HepG2 (cell line): ENCODE measurements around the gene MGAT1. TPM values are rescaled to one million over a fixed set of nuclear protein-coding genes. Genes with fewer than 3 reads are reported as not detected.

Source experiments
- ATAC-seq: fragments of 200-7000 bp; cut with Tn5 transposase; 3 replicates; pipeline ENCODE4 v1.9.1; 2020; ENCODE audit warnings: mild to moderate bottlenecking, moderate library complexity
- BruUV-seq: library from RNA; stranded (reverse); fragments of 400-500 nt; replicated peaks from 2 replicates; lab custom pipeline; 2021; lab: Mats Ljungman, UMichigan
- CTCF ChIA-PET: fragments of 300-600 bp; formaldehyde crosslinking; extraction: SDS; loops from one replicate; lab custom pipeline; 2021; ENCODE audit warnings: low total read pairs, inconsistent platforms, low intra/inter-chr PET ratio; lab: Yijun Ruan, JAX
- POLR2A ChIA-PET: fragments of 350-600 bp; sonication (Branson Sonifier 250); formaldehyde crosslinking; loops from one replicate; lab custom pipeline; 2020; ENCODE audit warnings: antibody characterized with exemption, inconsistent platforms; lab: Yijun Ruan, JAX
- DNase-seq: peaks from one replicate; pipeline ENCODE4 v3.0.0-alpha.2; 2015; ENCODE audit warnings: low spot score
- FAIRE-seq: peaks from 3 replicates; lab custom pipeline; 2011; peaks lifted over from hg19 to GRCh38; lab: Jason Lieb, UNC
- H2AFZ ChIP-seq: one replicate; pipeline ENCODE4 v1.6.1; 2011; ENCODE audit warnings: low read length, inconsistent platforms
- H3K27ac ChIP-seq: fragments of 300-600 bp; 3 replicates; pipeline ENCODE4 v1.8.0; 2011; ENCODE audit warnings: mixed run types, mild to moderate bottlenecking, mixed read lengths, low read length, inconsistent platforms; ENCODE audit not compliant: insufficient read depth; ENCODE audit errors: extremely low read length
- H3K27me3 ChIP-seq, 2 experiments: fragments of 200-600 bp in 1 of 2; 2 replicates in 1 of 2; 3 replicates in 1 of 2; pipeline versions ENCODE4 v1.6.0 to v1.8.0; 2011; ENCODE audit warnings: low read length in 2 of 2, mild to moderate bottlenecking in 2 of 2, moderate library complexity in 2 of 2, inconsistent platforms in 1 of 2; ENCODE audit not compliant: insufficient read depth in 2 of 2, control insufficient read depth in 1 of 2
- H3K36me3 ChIP-seq, 2 experiments: fragments of 200-600 bp in 1 of 2; replicated peaks in 1 of 2; 2 replicates in 1 of 2; 3 replicates in 1 of 2; pipeline versions ENCODE4 v1.5.1 to v1.8.0; 2011; ENCODE audit warnings: low read length in 2 of 2, inconsistent platforms in 1 of 2; ENCODE audit not compliant: insufficient read depth in 2 of 2, control insufficient read depth in 1 of 2
- H3K4me1 ChIP-seq: 2 replicates; pipeline ENCODE4 v1.5.1; 2012; ENCODE audit warnings: low read length, inconsistent platforms; ENCODE audit not compliant: insufficient read depth
- H3K4me2 ChIP-seq: 2 replicates; pipeline ENCODE4 v1.6.0; 2011; ENCODE audit warnings: low read depth, low read length, inconsistent platforms
- H3K4me3 ChIP-seq, 3 experiments: fragments of 200-600 bp in 1 of 3; sonication (generic), shearing (Covaris generic) in 1 of 3; replicated peaks in 1 of 3; 2 replicates each; pipeline ENCODE4 v1.5.1; 2011 to 2016; ENCODE audit warnings: low read length in 3 of 3, inconsistent platforms in 2 of 3, low read depth in 2 of 3, mild to moderate bottlenecking in 2 of 3, control low read depth in 1 of 3, mixed read lengths in 1 of 3; ENCODE audit not compliant: insufficient read depth in 1 of 3
- H3K79me2 ChIP-seq: one replicate; pipeline ENCODE4 v1.6.1; 2011; ENCODE audit warnings: low read length, inconsistent platforms; ENCODE audit not compliant: insufficient read depth
- H3K9ac ChIP-seq: 2 replicates; pipeline ENCODE4 v1.6.0; 2011; ENCODE audit warnings: mild to moderate bottlenecking, low read depth, low read length, inconsistent platforms; ENCODE audit not compliant: insufficient read depth
- H3K9me3 ChIP-seq: 2 replicates; pipeline ENCODE4 v1.5.1; 2012; ENCODE audit warnings: mild to moderate bottlenecking, low read length
- H4K20me1 ChIP-seq: 2 replicates; pipeline ENCODE4 v1.6.0; 2011; ENCODE audit warnings: inconsistent platforms, mild to moderate bottlenecking, low read length, moderate library complexity; ENCODE audit not compliant: insufficient read depth
- FOXM1 ChIP-seq: sonication (generic); formaldehyde crosslinking; IDR thresholded peaks from 2 replicates; pipeline ENCODE4 v1.5.0; 2020; ENCODE audit warnings: missing genetic modification reagents
- MXD4 ChIP-seq: IDR thresholded peaks from 2 replicates; pipeline ENCODE4 v1.6.1; 2016; ENCODE audit warnings: mild to moderate bottlenecking, missing biosample characterization, missing genetic modification reagents
- MXI1 ChIP-seq: IDR thresholded peaks from 3 replicates; pipeline ENCODE4 v1.6.1; 2012; ENCODE audit warnings: low read depth, low read length, inconsistent platforms, borderline replicate concordance
- NCOA2 ChIP-seq: sonication (generic); formaldehyde crosslinking; IDR thresholded peaks from 2 replicates; pipeline ENCODE4 v1.8.0; 2022; ENCODE audit warnings: inconsistent platforms
- ONECUT2 ChIP-seq: sonication (generic); formaldehyde crosslinking; IDR thresholded peaks from 2 replicates; pipeline ENCODE4 v1.4.0; 2020; ENCODE audit warnings: missing genetic modification reagents
- PREB ChIP-seq: sonication (generic); formaldehyde crosslinking; IDR thresholded peaks from 2 replicates; pipeline ENCODE4 v1.4.0; 2020; ENCODE audit warnings: missing genetic modification reagents
- RAD51 ChIP-seq: fragments of 450-650 bp; IDR thresholded peaks from 2 replicates; pipeline ENCODE4 v1.6.1; 2016; ENCODE audit warnings: borderline replicate concordance
- TBX3 ChIP-seq: fragments of 450-650 bp; IDR thresholded peaks from 2 replicates; pipeline ENCODE4 v1.6.1; 2017; ENCODE audit warnings: antibody characterized with exemption, mild to moderate bottlenecking, inconsistent platforms, borderline replicate concordance
- TOPORS ChIP-seq: sonication (generic); formaldehyde crosslinking; IDR thresholded peaks from 2 replicates; pipeline ENCODE4 v1.8.0; 2023; ENCODE audit warnings: mild to moderate bottlenecking, missing genetic modification reagents
- ZBTB33 ChIP-seq: sonication (generic); formaldehyde crosslinking; IDR thresholded peaks from 2 replicates; pipeline ENCODE4 v1.4.0; 2020; ENCODE audit warnings: missing genetic modification reagents
- ZMYM4 ChIP-seq: sonication (generic); formaldehyde crosslinking; IDR thresholded peaks from 2 replicates; pipeline ENCODE4 v1.8.1; 2023; ENCODE audit warnings: mild to moderate bottlenecking, missing genetic modification reagents
- ZNF614 ChIP-seq: IDR thresholded peaks from 2 replicates; pipeline ENCODE4 v1.6.1; 2018; ENCODE audit warnings: missing biosample characterization, missing genetic modification reagents, inconsistent platforms, borderline replicate concordance
- ZNF646 ChIP-seq: sonication (generic); formaldehyde crosslinking; IDR thresholded peaks from 2 replicates; pipeline ENCODE4 v1.9.0; 2021; ENCODE audit warnings: mild to moderate bottlenecking, missing genetic modification reagents
- ZNF7 ChIP-seq: IDR thresholded peaks from 2 replicates; pipeline ENCODE4 v1.6.1; 2016; ENCODE audit warnings: missing biosample characterization, missing genetic modification reagents
- ZNF792 ChIP-seq: IDR thresholded peaks from 2 replicates; pipeline ENCODE4 v1.6.1; 2016
- ZSCAN25 ChIP-seq: sonication (generic); formaldehyde crosslinking; IDR thresholded peaks from 2 replicates; pipeline ENCODE4 v1.8.0; 2022; ENCODE audit warnings: mild to moderate bottlenecking, missing genetic modification reagents
- WGBS: methylation state at CpG from one replicate; pipeline ENCODE4 v1.1.6; 2017; ENCODE audit warnings: low lambda C conversion rate; 5-methylcytosine and 5-hydroxymethylcytosine counted together
- in situ Hi-C: cut with HindIII; loops from 2 replicates; pipeline ENCODE4 v1.10.0; 2017; ENCODE audit warnings: low pct_unique_long_range_greater_than_20kb; ENCODE audit not compliant: extremely low pct_ligation_motif_present
- intact Hi-C: fragments of 100-400 bp; cut with micrococcal nuclease; formaldehyde crosslinking; loops from one replicate; pipeline ENCODE4 v1.10.0; 2022; ENCODE audit not compliant: unreplicated experiment
- polyA plus RNA-seq, 8 experiments: library from polyadenylated mRNA; depleted of rRNA in 3 of 8; stranded (reverse) in 7 of 8; unstranded in 1 of 8; fragments of >200 nt; fragmentation: Illumina TruSeq in 4 of 8; extraction: Trizol in 4 of 8; gene quantifications; 2 replicates each; pipeline versions ENCODE4 v1.2.1 to v1.2.3, GENCODE V29; 2011 to 2016; ENCODE audit warnings: low read depth in 4 of 8, missing spikeins in 1 of 8, mixed read lengths in 1 of 8; ENCODE audit not compliant: insufficient read depth in 1 of 8
- total RNA-seq, 5 experiments: library from RNA; depleted of rRNA; stranded (reverse); fragments of >200 nt; fragmentation: Illumina TruSeq; extraction: Trizol; gene quantifications; 2 replicates each; pipeline ENCODE4 v1.2.3, GENCODE V29; 2016; ENCODE audit warnings: low read depth in 1 of 5

MGAT1 gene
- total and polyA plus RNA-seq, 2 of the 13 experiments (the other 11 are each of a cell fraction or from before 2014, with no cell fraction given): 50.1 to 55.3 TPM

GRCh38 chr5:180823940-180824629 lies 21.5 kb upstream of the MGAT1 start:
- TF ChIP-seq TBX3 (no peak), NCOA2 (no peak), ZSCAN25 (CRISPR knock-in tag) (no peak), ZNF646 (CRISPR knock-in tag) (no peak), PREB (CRISPR knock-in tag) (no peak), MXD4 (CRISPR knock-in tag) (no peak), ZMYM4 (CRISPR knock-in tag) (no peak), ZNF7 (CRISPR knock-in tag) (no peak), ZNF614 (CRISPR knock-in tag) (no peak), ZBTB33 (CRISPR knock-in tag) (no peak), ONECUT2 (no peak), TOPORS (CRISPR knock-in tag) (no peak), RAD51 (no peak), FOXM1 (CRISPR knock-in tag) (no peak), MXI1 (no peak), ZNF792 (CRISPR knock-in tag) (no peak)
- Histone ChIP-seq H4K20me1 (no peaks in the 10 kb centered on the region), H3K27ac (no peak overlapping the region), H3K27me3 (peaks cover 0 to 1% of the 10 kb centered on the region in 2 experiments; a peak in 1 of 5 replicates), H3K9ac (no peak overlapping the region), H3K4me2 (no peak overlapping the region), H3K9me3 (peaks cover 4% of the 10 kb centered on the region; the same call in 1 of the 2 replicates), H3K4me1 (peaks cover 28% of the 10 kb centered on the region), H3K79me2 (no peaks in the 10 kb centered on the region), H3K4me3 (no peak overlapping the region), H3K36me3 (no peaks in the 10 kb centered on the region), H2AFZ (no peak overlapping the region)
- ChIA-PET POLR2A (interaction anchor here (4.5 kb wide), 1 partner anchor 13 kb away, joined by 22 read pairs; no protein-coding TSS in a partner anchor), CTCF (no interaction called here)
- intact Hi-C loops (no loop called here), in situ Hi-C loops (no loop called here)
- FAIRE-seq (no peak), ATAC-seq (no peak), DNase-seq (no peak)
- 57% methylated on average over 6 of the region's 6 CpGs for WGBS
- no TSS peak for BruUV-seq
